COLO829 (cell line): ENCODE measurements around the gene FPR2.
"Not testable (repeated sequence)": the region's sequence is repeated elsewhere in the genome, so short reads cannot be mapped to it uniquely, and the experiment has no call there.

Experiments
- DNase-seq: peaks from one replicate; pipeline ENCODE4 v3.0.0; 2012; ENCODE audit warnings: low spot score

Gene FPR2

DNA sequence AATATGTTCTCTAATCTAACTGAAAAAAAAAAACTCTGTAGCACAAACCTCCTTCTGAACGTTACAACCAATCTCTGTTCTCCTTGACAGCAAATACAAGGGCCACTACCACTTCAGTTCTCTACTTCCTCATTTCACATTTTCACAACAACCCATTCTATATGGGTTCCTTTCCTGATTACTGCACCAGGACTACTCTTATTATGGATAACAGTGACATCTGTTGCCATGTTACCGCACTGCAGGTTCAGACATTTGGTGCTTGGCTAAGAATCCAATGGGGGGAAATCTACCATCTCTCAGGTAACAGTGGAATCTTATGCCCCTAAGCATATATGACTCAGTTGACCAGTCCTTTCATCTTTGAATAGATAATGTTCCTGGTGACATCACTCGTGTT is 22.4 kb downstream of the FPR2 start:
- no peak for DNase-seq

DNA sequence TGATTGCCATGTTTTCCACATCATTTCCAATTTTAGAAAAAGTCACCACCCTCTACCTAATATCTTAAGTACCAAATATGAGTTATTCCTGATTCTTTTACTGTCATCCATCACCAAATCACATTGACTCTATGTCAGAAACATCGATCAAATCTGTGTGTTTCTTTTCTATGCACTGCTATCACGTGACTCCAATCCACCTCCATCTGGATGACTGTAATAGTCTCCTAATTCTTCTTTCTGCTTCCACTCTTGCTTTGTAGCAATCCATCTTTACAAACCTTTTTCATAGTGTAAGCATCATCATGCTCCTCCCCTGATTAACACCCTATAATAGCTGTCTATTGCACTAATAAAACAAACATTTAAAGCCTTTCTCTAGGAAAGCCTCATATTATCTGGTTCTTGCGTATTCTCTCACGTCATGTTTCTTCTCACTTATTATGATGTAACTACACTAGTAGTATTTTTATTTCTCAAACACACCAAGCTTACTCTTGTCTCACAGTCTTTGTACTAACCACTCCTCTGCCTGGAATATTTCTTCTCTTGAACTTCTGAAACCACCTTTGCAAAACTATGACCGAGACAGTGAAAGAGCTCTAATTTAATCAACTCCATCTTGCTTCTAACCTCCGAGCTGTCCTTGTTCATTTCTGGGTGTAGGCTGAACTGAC is 23.3 kb downstream of the FPR2 start:
- DNase-seq: no peak

DNA sequence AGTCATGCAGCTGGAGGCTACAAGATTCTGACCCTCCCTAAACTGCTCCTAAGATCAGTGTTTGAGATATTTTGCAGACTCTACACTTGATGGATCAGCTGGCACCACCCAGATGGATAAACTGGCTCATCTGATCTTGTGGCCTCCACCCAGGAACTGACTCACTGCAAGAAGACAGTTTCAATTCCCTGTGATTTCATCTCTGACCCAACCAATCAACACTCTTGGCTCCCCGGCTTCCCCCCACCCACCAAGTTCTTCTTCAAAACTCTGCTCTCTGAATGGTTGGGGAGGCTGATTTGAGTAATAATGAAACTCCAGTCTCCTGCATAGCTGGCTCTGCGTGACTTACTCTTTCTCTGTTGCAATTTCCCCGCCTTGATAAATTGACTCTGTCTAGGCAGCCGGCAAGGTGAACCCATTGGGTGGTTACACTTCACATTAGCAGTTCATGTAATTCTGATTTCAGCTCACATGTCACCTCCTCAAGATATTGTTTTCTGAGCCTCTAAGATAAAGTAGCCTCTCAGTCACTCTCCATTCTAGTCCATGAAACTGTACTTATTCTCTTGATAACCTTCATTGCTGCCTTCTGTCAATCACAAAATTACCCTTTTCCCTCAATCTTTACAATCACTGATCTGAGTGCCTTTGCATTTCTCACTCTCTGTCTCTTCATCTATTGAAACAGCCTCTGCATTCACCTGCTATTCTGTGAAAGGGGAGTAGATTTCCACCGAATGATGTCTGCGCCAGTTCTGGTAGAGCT is 24.1 kb downstream of the FPR2 start:
- DNase-seq: no peak

DNA sequence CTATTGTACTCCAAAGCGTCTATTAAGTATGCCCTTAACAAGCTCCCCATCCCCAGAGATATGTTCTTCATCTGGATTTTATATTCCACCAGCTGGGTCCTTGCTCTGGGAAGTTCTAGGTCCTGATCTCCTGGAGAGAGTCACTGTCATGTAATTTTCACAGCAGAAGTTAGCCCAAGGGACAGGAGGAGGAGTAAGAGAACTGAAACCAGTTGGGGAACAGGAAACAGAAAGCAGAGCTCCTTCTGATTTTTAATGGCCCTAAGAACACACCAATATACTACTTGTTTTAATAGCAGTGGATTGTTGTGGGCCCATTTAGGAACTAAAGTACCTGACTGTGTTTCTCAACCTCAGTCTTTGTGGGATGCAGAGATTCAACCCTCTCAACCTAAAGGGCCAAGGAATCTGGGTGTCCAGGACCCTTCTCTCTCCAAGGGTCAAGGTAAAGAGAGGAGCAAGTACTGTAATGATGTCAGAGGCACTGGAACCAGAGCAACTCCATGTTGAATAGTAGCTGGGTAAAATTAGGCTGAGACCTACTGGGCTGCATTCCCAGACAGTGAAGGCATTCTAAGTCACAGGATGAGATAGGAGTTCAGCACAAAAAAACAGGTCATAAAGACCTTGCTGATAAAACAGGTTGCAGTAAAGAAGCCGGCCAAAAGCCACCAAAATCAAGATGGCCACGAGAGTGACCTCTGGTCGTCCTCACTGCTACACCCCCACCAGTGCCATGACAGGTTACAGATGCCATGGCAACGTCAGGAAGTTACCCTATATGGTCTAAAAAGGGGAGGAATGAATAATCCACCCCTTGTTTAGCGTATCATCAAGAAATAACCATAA is 25.9 kb downstream of the FPR2 start:
- no peak for DNase-seq

DNA sequence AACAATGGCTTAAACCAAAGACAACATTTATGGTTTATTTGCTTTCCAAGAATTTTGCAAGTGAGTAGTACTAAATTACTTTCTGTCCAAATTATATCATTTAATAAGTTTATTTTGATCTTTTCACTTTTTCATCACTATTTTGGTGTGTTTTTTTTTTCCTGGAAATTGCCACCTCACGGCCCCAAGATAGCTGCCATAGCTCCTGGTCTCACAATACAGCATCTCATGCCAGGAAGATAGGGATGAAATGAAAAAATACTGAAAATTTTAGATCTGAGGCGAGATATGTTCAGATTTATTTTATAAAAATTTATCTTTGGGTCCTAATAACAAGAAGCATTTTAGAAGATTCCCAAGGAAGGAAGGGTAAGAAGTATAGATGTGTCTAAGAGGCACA is 27.0 kb downstream of the FPR2 start:
- DNase-seq: no peak

DNA sequence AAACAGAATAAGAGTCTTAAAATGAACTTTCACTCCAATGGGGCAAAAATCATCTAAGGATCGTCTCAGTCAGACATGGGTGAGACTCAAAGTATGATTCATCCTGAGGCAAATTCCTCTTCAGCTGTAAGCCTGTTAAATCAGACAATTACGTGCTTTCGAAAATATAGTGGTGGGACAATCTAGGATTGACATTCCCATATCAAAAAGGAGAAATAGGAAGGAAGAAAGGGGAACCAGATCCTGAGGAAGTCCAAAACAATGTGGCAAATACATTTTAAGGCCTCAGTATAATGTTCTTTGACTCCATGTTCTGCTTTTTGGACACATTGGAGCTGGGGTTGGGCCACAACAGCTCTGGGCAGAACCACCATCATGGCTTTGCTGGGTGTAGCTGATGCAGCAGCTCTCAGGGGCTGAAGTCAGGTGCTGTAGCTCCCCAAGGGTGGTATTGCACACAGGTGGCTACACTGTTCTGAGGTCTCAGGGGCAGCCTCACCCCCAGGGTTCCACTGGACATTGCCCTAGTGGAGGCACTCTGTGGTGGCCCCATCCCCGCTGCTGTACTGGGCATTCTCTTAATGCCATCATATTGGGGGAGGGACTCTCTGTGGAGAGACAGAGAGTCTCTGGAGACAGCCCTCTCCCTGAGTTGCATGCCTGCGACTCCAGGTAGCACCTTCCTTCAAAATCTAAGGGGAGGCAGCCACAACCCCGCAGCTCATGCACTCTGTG is 28.2 kb downstream of the FPR2 start:
- DNase-seq: no peak

DNA sequence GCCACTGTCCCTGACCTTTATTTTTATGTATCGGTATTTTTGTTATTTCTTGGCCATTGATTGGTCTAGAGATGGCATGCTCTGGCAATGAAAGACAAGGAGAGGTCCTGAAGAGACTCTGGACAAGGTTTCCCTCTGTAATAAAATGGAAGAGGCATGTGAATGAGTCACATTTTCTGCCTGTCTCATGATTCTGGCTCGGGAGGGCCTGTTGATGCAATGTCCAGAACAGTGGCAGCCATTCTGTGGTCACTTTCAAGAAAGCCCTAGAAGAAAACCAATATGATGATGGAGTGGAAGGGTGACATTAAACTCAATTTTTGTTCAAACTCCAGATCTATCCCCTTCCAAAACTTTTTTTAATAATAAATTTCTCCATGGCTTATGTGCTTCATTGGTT is 32.0 kb downstream of the FPR2 start:
- no peak for DNase-seq

DNA sequence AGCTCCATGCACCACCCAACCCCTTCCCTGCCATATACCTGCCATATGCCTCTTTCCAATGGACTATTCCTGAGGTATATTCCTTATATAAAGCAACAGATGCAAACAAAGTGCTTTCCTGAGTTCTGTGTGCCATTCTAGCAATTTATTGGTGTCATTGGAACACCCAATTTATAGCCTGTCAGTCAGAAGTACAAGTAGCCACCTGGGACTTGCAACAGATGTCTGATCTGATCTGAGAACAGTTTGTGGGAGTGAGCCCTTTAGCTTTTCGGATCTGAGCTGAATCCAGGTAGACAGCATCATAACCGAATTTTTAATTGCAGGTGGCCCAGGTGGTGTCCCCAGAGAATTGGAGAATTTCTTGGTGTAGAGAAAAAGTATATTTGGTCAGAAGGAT is 33.0 kb downstream of the FPR2 start:
- no peak for DNase-seq

DNA sequence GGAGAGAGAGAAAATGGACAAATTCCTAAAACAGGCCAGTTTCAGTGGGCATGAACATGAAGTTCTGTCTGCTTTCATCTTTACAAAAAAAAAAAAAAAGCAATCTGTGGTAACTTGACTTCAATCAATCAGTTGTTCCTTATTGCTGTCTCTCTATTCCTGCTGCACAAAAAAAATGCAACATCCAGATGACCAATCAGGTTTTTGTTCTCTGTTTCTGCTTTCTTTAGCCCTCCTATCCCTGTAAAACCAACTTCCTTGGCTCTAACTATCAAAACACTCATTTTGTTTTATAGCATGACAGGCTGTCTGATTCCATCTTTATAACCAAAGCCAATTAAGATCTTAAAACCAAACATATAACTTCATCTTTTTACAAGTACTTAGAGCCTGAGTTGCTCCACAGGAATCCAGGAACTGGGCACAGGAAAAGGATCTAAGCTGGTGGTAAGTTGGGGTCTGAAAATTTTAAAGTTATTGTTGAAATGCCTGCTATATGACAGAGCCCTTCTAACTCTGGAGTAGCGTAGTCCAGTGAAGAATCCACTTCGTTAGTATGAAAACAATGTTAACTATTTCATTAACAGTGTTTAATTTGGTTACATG is 34.0 kb downstream of the FPR2 start, which contains the start of gene FPR3:
Gene FPR3 (plus strand): TSS at position 273 of the 606 bp plus-strand sequence. CDS start 28,592 bp downstream, outside the sequence.
- no peak for DNase-seq

DNA sequence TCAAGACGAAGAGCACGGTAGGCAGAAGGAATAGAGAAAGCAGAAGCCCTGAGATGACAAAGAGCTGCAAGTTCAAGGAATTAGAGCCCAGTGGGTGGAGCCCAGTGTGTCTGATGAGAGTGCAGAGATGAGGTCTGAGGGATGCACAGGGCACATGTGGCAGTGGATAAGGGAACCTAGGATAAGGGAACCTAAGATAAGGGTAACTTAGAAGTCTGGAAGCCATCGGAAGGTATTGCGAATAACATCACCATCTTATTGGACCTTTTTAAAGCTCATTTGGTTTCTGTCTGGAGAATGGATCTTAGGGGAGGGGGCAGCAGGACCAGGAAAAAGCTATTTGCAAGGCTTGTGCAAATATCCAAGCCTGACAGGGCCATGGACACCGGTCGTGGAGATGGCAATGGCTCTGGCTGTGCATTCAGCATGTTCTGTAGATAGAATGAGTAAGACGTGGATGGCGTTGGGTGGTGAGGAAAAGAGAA is 35.3 kb downstream of the FPR2 start:
- no peak for DNase-seq

DNA sequence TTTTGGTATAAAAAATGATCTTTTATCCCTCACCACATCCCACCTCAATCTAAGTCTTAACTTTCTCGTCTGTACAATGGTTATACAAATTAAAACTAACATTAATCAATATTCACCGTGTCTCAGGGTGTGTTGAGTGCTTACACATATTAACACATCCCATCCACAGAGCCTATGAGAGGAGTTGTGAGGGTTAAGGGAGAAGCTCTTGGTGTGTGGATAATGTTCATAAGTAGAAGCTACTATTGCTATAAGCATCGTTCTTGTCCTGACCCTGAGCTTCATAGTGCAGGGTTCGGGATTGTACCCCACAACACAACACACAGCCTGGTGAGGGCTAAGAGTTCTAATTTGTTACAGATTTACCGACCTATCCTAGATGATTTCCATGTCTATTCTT is 36.5 kb downstream of the FPR2 start:
- DNase-seq: no peak

DNA sequence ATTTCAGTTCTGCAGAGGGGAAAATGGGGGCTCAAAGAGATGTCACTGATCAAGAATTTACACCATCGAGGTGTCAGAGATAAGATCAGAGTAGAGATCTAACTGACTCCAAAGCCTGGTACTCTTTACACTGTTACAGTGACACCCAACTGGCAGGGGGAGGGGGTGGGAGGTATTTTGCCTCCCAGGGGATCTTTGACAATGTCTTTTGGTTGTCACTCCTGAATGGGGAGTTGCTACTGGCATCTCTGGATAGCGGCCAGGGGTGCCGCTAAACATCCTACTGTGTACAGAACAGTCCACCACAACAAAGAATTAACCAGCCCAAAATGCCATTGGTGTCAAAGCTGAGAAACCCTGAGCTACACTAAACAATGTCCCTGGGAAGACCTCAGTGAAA is 37.1 kb downstream of the FPR2 start:
- DNase-seq: no peak

DNA sequence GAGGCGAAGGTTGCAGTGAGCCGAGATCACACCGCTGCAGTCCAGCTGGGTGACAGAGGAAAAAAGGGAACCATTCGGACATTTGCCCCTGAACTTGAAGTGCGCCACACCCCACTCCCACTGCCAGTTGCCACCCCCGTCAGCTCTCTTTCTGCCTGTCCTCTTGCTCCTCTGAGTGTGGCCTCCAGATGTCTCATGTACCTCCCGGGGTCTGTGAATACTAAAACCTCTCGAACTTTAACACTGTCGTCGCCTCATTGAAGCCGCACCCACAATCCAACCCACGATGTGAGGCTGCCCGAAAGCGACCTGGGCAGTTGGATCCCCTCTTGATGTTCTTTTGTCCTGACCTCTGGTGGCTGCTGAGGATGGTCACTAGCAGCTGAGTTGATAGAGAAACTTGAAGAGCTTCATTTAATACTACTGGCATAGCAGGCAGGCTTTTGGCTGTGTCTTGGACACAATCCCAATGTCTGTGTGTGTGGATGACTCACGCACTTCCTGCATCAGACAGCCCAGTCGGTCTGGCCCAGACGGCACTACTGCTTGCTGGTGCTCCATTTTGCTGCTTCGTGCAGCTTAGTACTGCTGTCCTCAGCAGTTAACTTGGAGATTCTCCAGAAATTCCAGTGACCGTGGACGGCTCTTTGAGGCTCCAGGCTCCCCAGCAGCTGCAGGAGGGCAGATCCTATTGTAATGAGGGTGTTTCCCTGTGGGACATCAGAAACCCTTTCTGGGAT is 38.2 kb downstream of the FPR2 start:
- DNase-seq: peak; percentile 83

DNA sequence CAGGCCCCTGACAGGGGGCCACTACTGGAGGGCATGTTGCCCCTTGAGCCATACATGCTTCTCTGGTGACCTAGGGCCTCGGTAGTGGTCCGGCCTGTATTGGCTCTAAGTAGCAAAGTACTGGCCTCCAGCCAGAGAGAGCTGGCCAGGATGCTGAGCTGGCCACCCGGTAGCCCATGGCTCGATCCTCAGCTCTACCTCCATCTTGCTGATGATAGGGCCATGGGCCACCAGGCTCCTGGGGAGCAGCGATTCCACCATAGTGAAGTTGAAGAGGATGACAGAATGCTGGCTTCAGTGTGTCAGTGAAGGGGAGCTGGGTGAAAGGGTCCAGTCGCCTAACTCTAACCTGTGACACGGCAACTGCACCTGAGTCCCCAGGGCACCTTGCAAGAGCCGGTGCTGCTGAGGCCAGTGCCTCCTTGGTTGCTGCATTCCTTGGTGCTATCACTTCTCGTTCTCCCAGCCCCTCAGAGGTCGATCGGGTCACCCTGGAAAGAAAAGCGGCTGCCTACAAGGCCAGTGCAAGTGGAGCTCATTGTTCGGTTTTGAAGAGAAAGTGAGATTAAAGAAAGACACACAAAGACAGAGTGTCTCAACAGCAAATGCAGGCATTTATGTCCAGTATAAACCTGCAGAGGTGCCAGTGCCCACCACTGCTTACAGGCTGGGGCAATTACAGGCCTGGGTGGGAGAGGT is 38.9 kb downstream of the FPR2 start:
- no peak for DNase-seq

DNA sequence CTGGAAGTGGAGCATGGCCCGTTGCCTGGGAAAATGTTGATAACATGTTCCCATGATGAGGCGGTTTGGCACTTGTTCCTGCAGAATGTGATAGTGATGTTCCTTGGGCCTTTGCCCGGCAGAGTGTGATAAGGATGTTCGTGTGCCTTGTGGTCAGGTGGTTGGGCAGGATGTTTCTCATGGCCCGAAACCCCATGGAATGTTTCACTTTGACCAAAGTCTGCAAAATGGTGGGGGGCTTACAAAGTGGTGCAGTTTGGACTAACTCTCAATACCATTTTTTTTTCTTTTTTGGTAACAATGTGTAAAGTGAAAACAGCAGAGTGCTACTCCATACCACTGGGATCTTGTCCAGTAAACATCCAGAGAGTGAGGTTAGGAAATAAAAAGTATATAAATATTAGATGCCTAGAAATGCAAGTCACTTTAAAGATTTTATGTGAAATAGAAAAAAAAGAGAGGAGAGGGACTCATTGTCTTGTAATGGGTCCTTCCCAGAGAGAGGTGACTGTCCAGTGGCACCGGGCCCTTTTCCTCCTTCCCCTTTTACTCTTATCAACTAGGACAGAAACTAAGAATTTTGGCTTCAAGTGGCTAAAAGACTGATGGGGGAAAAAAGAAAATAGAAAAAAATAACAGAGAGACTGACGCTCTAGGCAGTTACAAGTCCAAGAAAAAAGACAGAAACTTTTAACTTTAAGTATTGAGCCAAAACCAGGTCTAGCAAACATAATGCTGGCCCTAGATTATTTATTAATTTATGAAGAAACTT is 39.7 kb downstream of the FPR2 start:
- DNase-seq: no peak

DNA sequence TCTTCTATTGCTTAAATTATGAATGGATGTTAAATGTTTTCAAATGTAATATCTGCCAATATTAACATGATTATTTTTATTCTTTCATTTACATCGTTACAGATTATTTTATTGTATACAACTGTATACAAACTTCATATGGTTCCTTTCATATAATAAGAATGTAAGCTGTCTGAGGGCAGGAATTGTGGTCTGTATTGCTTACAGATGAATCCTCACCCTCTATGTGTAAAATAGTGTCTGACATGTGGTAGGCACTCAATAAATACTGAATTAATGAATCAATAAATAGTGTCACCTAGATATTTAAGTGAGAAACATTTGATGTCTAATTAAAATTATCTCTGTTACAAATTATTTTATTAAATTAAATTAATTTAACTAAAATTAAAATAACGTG is 41.8 kb downstream of the FPR2 start:
- no peak for DNase-seq

DNA sequence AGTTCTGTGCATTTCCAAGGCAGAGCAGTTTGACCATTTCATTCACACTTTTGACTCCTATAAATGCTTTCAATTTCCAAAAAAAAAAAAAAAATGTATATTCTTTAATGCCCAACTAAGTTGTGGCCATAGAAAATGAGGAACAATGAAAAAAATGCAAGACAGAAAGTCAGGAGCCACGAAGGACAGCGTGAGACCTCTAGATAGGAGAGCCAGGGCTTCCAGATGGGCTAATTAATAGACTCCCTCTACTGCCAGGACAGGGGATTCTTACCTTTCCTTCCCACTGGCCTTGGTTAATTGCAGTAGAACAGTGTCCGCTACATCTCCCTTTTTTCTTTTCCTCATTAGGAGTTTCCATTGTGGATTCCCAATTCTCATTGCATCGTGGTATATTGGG is 42.5 kb downstream of the FPR2 start:
- DNase-seq: no peak

DNA sequence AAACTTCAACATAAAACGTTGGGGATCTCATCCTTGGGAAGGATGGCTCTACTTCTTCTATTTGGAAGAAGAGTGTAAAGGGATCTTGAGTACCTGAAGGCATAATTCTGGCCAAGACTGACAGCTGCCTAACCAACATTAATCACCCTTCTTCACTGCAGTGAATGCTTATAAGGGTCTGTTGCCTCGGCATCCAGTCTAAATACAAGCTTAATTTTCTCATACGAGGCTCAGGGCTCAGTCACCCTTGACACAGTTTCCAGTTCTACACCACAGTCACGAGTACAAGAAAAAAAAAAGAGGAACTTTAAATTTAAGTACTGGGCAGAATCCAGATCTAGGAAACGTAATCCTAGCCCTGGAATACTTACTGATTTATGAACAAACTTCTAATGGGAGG is 43.0 kb downstream of the FPR2 start:
- DNase-seq: no peak

DNA sequence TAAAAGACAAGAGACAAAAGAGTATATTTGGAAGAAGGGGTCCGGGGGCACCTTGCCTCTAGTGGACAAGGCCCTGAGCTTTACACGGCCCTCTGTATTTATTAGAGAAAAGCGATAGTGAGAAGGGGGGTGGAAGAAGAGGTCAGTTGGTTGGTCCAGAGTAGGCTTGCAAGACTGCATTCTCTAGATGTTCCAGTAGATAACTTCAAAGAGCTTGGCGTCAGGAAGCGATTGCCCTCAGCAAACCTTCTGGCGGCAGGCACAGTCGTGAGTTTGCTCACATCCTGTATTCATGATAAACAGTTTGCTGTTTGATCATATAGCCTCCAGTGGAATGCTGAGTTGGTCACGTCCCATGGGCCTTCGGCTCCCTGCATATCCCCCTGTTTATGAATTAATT is 43.8 kb downstream of the FPR2 start:
- not testable (repeated sequence) for DNase-seq
